ENCODE results near the gene C3orf20.
A peak's percentile ranks its signal among the peaks of the same experiment; 100 is the strongest.
"Not testable (repeated sequence)": the region's sequence is repeated elsewhere in the genome, so short reads cannot be mapped to it uniquely, and the experiment has no call there.

The C3orf20 gene

DNA sequence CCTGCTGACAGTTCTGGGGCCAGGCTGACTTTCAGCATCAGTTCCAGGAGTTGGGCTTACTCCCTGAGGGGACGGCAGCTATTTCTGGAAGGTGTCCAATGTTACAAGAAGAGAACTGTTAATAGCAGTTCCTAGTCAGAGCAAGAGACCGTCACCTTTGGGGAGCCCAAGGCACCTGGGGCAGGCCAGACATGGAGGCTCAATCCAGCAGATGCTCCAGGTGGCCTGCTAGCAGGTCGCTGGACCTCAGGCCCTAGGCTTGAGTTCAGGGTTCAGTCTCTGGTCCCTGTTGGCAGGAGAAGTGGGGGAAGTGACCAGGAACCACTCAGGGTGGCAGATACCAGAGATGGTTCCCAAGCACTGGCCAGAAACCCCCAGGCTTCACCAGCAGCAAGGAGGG is 25.9 kb downstream of the C3orf20 start:
- DNase-seq (ENCODE audit: low spot score): no peak

DNA sequence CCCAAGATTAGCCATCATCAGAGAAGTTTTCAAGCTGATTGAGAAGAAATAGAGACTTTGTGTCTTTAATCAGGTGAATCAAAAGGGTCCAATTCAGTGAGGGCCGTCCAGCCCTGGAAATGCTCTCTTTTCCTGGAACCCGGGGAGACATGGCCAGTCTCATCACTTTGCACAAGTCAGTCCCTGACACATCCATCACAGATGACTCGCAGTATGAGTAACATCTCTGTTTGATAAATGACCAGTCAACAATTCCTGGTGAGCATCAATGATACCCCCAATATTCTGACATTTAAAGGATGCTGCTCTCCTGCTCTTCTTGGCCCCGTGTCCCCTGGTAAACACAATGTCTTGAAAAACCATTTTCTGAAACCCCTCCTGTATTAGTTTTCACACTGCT is 26.7 kb downstream of the C3orf20 start:
- DNase-seq (ENCODE audit: low spot score): no peak

DNA sequence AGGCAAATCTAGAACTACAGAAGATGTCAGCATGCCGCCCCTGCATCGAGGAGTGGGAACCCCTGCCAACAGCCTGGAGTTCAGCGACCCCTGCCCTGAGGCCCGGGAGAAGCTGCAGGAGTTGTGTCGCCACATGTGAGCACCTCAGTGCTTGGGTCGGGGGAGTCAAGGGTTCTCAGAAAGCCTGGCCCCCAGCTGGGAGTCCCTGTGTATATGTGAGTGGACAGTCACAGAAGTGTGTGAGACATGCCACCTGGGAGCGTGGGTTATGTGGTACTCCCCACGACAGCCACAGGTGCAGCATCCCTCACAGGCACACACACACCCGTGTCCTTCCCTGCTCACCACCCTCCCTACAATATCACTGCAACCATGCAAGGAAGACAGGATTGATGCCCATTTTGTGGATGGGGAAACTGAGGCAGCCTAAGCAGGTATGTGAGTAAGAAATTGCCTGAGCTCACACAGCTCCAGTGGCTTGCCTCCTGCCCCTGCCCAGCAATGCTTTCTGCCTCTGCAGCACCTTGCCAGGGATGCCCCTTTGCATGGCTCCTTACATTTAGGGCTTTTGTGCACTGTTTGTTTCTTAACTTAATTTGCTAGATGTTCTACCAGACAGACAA is 28.3 kb downstream of the C3orf20 start:
- DNase-seq (ENCODE audit: low spot score): no peak

DNA sequence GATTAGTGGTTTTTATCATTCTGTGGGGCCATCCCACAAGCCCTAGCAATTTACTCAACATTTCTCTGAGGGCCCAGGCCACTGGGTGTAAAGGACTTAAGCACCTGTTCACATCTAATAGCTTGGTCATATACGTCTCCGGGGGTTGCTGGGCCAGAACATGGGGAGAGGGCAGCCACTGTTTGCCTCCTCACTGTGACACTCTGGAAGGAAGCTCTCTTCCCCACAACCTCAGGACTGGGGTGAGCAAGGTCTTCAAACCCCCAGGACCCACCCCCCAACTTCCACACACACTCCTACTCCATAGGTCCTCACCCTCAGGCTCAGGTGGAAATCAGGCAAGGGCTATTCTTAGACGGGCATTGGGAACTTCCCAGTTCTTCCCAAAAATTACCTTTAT is 28.9 kb downstream of the C3orf20 start:
- no peak for DNase-seq (ENCODE audit: low spot score)

DNA sequence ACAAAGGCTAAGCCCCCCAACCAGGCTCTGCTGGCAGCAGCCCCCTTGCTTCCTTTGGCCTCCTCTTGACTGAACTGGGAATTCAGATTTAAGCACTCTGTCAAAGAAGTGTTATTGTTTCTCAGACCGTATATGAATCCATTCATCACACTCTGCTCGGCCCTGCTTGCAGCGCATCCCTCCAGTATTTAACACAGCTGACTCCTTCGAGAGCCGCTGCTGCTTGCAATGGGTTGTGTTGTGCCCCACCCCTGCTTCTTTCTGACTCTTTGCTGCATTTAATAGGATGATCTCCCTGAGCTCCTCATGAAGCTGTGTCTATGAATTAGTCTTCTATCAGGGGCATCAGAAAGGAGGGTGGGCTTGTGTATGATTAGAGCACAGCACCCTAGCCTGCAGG is 31.2 kb downstream of the C3orf20 start:
- DNase-seq (ENCODE audit: low spot score): no peak

DNA sequence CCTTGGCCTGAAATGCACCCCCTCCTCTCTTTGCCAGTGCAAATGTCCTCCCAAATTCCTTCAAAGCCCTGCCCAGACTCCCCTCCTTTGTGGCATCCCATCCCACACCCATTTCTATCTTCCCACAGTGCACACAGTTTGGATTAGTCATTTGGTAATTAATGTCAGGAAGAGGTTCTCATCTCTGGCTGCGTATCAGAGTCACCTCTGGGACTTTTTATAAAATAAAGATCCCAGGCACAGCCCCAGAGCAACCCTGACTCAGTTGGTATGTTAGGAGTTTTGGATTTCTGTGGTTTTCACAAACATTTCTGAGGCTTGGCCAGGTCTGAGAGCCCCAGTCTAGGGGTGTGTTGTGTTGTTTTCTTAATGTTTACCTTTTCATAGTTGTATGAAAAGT is 41.6 kb downstream of the C3orf20 start:
- peak; percentile 24 for DNase-seq (ENCODE audit: low spot score)

DNA sequence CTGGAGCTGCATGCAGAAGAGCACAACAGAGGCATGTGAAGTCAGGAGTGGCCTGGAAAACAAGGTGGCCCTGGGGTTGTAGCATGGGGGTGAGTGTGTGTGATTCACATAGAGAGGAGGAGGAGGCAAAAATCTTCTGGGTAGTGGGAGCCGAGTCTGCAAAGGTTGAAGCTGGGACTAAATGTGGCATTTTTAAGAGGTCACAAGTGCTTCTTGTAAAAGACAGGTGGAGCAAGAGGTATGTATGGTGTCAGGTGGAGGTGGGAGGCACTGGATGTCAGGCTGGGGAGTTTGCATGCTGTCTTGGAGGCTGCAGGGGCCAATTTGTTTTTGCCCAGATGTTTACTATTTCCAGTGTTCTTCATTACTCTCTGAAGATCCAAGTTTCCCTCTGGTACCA is 42.4 kb downstream of the C3orf20 start:
- no peak for DNase-seq (ENCODE audit: low spot score)

DNA sequence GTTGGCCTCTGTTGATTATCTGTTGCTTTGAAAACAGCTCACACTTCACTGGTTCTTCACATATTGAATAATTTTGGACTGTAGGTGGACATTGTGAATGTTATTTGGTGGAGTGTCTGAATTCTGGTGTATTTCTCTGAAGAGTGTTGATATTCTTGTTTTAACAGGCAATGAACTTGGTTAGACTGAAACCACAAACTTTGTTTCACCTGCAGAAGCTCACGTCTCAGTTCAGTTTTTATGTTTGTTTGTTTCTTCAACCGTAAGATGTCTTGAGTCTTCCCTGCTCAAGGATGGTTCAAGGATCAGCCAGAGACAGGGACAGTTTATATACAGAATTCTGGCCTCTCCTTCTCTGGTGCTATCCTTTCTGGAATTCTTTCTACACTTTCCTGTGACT is 43.6 kb downstream of the C3orf20 start:
- DNase-seq (ENCODE audit: low spot score): no peak

DNA sequence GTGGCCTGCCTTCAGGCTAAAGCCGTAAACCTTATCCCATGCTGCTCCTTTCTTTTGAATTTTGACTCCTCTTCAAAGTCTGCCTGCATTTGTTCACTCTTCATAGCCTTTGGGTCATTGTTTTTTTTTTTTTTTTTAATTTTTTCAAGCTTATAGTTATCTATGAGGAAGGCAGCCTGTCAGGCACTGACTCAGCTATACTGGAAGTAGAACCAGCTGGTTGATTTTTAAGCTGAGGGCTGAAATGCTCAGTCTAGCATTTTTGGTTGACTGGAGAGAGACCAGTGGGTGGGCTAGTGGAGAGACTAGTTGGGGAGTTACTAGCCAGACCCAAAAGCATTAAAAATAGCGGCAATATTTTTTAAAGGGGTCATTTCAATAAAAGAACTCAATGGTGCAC is 44.1 kb downstream of the C3orf20 start:
- DNase-seq (ENCODE audit: low spot score): no peak

DNA sequence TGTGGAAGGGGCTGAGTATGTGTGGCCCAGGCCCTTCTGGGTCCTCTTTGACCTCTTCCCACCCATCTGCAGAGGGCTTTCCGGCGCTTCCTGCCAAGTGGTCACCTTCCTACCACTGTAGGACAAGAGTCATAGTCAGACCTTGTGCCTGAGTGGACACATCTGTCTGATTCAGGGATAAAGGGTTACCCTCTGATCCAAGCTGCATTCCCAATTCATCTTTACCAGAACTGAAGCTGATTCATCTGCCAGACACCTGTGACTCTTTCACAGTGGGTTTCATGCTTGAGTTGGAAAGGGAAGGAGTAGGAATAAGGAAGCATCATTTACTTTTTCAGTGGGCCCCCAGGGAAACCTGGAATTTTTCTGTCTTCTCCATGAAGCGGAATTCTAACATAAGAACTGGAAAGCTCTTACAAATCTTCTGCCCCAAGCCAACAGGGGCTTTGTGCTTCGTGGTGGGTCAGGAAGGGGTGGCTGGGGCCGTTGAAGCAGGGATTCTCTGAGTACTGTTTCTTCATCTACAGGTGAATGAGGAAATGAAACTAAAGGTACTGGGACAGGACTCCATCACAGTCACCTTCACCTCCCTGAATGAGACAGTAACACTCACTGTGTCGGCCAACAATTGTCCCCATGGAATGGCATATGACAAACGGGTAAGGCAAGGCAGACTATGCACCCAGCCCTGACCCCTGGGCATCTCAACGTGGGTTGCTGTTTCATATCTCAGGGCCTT is 46.4 kb downstream of the C3orf20 start:
- no peak for DNase-seq (ENCODE audit: low spot score)

DNA sequence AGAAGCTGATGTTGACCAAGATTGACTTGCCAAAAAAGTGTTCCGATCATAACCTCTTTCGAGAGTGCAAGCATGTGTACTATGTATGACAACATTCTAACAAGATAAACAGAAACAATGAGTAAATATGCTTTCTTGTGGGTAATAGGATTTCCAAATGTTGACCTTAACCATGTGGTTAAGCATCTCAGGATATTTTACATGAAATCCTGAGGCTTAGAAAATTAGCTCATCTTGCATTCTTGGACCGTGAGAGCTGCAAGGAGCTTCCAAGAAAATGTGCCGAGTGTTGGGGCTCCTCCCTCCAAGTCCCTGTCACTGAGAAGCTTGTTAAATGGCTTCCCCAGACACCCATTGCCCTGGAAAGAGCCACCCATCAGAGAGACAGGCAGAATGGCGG is 50.1 kb downstream of the C3orf20 start:
- DNase-seq (ENCODE audit: low spot score): peak; percentile 37

DNA sequence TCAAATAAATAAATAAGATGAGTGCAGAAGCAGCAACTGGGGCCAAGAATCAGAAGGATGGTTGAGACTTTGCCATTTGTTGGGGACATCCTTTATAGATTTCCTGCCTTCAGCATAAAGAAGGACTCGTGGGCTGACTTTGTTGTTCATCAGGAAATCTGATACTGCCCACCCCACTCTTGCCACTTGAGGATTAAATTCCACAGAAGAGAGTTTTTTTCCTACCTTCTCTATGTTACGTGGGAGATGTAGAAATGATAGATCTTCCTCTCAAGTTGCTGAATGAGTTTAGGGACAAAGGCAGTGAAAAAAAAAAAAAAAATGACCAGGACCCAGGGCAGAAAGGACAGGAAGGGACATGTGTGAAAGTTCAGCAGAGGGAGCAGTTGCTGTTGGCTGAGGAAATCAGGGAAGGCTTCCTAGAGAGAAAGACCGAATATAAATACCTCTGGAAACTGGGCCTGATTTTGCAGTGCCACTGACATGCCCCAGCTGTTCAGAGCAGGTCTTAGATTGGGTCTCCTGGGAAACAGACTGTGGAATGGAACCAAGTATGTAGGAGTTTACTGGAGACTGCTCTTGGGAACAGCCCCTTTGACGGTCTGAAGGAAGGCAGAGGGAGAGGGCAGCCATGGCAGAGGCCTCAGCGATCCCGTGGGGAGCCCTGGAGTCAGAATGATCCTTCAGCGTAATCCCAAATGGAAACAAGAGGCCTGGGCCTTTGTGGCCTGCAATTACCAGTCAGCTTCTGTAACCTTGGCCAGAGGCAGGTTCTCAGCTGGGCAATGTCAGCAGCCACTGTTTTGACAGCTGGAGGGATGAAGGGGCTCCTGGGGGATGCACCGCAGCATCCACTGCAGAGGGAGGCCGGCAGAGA is 50.9 kb downstream of the C3orf20 start:
- peak; percentile 65 for DNase-seq (ENCODE audit: low spot score)

DNA sequence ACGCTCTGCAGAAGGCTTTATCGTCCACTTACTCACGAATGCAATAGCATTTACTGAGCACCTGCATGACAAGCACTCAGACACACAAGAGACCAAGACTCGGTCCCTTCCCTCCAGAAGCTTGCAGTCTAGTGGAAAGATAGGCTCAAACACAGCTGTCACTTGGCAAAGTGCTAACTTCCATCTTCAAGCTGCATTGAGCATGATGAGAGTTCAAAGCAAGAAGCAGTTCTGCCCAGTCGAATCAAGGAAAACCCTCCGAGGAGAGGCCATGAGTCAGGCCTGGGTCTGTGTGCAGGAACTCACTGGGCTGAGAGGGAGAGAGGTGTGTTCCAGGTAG is 51.5 kb downstream of the C3orf20 start:
- DNase-seq (ENCODE audit: low spot score): no peak

DNA sequence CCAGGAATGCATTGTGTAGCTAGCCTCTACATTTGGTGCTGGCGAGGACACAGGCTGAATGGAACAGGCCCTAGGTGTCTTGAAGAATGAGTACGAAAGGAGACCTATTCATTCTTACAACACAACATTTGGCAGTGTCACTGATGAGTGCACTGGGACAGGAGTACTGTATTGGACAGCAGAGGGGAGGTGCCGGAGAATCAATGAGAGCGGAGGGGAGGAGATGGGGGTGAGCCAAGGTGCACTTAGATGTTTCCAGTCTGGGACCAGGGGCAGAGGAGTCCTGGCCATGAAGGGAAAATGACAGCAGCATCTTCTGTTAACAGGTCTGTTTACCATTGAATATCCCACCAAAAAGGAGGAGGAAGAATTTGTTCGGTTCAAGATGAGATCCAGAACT is 53.2 kb downstream of the C3orf20 start:
- no peak for DNase-seq (ENCODE audit: low spot score)

DNA sequence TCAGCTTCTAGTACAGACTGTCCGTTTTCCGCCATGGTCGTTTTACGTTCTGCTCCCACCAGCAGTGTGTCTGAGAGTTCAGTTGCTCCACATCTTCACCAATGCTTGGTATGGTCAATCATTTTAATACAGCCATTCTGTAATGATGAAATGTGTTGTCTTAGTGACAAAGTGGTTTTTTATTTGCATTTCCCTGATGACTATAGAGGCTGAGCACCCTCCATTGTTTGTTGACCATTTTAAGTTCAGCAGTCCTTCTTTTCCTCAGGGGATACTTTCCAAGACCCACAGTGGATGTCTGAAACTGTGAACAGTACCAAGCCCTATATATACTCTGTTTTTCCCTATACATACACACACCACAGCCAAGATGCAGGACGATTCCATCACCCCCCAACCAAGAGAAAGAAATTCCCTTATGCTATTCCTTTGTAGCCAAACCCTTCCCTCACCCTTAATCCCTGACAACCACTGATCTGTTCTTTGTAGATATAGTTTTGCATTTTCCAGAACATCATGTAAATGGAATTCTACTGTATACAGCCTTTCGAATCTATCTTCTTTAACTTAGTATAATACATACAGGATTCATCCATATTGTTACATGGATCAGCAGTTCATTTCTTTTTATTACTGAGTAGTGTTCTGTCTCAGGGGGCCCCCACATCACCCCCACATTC is 55.9 kb downstream of the C3orf20 start:
- no peak for DNase-seq (ENCODE audit: low spot score)

DNA sequence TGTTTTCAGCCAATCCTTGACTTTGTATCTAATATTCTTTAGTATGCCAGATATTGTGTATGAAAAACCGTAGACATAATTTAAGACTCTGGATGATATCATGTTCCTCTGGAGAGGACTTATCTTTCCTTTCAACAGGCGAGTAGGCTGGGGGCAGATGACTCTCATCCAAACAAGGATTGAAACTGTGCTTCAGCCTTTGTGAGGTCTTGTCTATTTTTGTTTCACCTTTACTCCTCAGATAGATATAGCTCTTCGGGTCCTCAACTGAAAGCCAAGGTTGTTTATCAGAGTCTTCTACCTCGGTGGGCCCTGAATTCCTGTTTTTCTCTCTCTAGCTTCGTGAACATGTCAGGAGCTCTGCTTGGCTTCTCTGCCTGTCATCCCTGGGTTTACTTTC is 66.0 kb downstream of the C3orf20 start:
- no peak for DNase-seq (ENCODE audit: low spot score)

DNA sequence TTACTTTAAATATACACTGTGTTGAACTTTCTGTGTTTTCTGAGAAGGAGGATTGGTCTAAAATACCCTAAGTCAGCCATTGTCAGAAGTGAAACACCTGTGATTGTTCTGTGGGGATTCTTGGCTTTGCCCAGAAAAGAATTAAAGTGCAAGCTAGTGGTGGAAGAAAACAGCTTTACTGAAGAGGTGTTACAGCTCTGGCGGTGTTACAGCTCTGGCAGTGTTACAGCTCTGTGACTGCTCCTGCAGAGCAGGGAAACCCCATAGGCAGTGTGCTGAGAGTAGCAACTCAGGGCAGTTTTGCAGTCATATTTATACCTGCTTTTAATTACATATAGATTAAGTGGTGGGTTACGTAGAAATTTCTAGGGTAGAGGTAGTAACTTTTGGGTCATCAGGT is 66.6 kb downstream of the C3orf20 start:
- DNase-seq (ENCODE audit: low spot score): no peak

DNA sequence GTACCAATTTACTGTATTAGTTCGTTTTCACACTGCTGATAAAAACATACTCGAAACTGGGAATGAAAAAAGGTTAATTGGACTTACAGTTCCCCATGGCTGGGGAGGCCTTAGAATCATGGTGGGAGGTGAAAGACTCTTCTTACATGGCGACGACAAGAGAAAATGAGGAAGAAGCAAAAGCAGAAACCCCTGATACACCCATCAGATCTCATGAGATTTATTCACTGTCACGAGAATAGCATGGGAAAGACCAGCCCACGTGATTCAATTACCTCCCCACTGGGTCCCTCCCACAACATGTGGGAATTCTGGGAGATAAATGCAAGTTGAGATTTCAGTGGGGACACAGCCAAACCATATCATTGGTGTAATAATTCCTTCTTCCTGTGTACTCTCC is 69.6 kb downstream of the C3orf20 start:
- DNase-seq (ENCODE audit: low spot score): no peak

DNA sequence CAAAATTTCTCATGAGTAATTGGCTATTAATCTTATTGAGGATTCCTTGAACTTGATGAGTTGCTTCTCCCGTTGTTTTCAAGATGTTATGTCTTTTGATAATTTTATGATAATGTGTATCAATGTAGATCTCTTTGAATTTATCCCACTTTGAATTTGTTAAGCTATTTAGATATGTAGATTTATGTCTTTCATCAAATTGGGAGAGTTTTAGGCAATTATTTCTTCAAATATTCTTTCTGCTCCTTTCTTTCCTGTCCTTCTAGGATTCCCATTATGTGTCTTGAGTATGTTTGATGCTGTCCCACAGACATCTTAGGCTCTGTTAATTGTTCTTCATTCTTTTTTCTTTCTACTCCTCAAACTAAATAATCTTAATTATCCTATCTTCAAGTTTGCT is 75.7 kb downstream of the C3orf20 start:
- no peak for DNase-seq (ENCODE audit: low spot score)

DNA sequence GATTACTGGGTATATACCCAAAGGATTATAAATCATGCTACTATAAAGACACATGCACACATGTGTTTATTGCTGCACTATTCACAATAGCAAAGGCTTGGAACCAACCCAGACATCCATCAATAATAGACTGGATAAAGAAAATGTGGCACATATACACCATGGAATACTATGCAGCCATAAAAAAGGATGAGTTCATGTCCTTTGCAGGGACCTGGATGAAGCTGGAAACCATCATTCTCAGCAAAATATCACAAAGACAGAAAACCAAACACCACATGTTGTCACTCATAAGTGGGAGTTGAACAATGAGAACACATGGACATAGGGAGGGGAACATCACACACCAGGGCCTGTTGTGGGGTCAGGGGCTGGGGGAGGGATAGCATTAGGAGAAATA is 78.0 kb downstream of the C3orf20 start:
- DNase-seq (ENCODE audit: low spot score): not testable (repeated sequence)

DNA sequence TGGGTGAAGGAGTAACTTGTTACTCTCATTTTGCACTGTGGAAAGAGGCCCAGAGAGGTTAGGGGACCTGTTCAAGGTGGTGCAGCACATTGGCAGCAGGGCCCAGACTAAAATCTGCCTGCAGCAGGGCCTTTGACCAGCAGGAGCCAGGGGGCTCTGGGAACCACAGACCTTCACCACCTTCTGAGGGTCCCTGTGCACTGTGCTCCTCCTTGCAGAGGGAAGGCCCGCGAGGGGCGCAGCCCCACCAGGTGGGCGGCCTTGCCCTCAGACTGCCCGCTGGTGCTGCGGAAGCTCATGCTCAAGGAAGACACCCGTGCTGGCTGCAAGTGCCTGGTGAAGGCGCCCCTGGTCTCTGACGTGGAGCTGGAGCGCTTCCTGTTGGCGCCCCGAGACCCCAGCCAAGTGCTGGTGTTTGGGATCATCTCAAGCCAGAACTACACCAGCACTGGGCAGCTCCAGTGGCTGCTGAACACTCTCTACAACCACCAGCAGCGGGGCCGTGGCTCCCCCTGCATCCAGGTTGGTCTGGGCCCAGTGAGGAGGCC is 82.3 kb downstream of the C3orf20 start:
- no peak for DNase-seq (ENCODE audit: low spot score)

DNA sequence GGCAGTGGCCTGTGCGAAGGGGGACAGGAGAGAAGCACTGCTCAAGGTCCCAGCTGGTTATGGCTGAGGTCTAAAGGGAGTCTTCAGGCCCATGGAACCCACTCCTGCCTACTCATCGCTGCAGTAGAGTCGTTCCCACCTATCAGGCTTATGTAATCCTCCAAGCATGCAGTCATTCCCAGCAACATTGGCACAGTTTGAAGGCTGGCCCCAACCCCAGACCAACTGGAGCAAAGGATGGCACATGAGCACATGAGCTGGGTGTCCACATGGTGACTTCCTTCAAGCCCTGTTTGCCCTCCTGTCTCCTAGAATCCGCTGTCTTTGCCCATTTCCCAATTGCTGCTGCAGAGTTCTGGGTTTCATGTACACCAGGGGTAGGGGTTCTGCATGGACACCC is 83.4 kb downstream of the C3orf20 start:
- no peak for DNase-seq (ENCODE audit: low spot score)

All from AG08396 (cell line).